ENCODE measurements around the gene GAREM1.

DNA sequence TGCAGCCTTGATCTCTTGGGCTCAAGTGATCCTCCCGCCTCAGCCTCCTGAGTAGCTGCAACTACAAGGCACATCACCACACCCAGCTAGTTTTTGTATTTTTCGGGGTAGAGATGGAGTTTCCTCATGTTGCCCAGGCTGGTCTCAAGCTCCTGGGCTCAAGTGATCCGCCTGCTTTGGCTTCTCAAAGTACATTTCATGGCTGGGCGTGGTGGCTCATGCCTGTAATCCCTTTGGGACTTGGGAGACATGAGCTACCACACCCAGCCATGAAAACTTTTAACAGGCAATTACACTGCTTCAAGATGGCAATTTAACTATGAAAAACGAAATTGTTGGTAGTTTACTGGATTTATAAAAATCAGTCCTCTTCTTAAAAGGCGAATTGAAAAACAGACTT is 211.1 kb downstream of the GAREM1 start:
- TF ChIP-seq POLR2AphosphoS5 (IDR thresholded peaks at IDR 0.05; ENCODE audit: low read depth, low read length): no peak
- TF ChIP-seq POLR2A (IDR thresholded peaks at IDR 0.05; ENCODE audit: low read depth, low read length): no peak
